Type B pancreatic cell (in vitro differentiated cells): ENCODE measurements around the gene TCF7L2. TPM values are rescaled to one million over a fixed set of nuclear protein-coding genes. Genes with fewer than 3 reads are reported as not detected.

Source experiments
- DNase-seq: peaks from one replicate; pipeline ENCODE4 v3.0.0; 2021; ENCODE audit warnings: mixed read lengths; ENCODE audit not compliant: unreplicated experiment; ENCODE audit errors: extremely low spot score
- H3K27ac Mint-ChIP-seq: 2 replicates; pipeline ENCODE4 v1.8.0; 2021; ENCODE audit warnings: mild to moderate bottlenecking, mixed read lengths
- H3K27me3 Mint-ChIP-seq: 2 replicates; pipeline ENCODE4 v1.8.0; 2021; ENCODE audit warnings: mixed read lengths
- H3K36me3 Mint-ChIP-seq: 2 replicates; pipeline ENCODE4 v1.8.0; 2021; ENCODE audit warnings: mixed read lengths
- H3K4me1 Mint-ChIP-seq: one replicate; pipeline ENCODE4 v1.8.0; 2021; ENCODE audit warnings: mixed read lengths; ENCODE audit not compliant: unreplicated experiment
- H3K4me3 Mint-ChIP-seq: 2 replicates; pipeline ENCODE4 v1.8.0; 2021; ENCODE audit warnings: mild to moderate bottlenecking, mixed read lengths
- H3K9me3 Mint-ChIP-seq: 2 replicates; pipeline ENCODE4 v1.8.0; 2021; ENCODE audit warnings: mixed read lengths
- CTCF ChIP-seq: fragments of 200-600 bp; sonication (generic); conservative IDR thresholded peaks from 2 replicates; pipeline ENCODE4 v1.5.0; 2021; ENCODE audit warnings: antibody characterized with exemption, mild to moderate bottlenecking
- total RNA-seq: library from RNA; stranded (reverse); gene quantifications from 2 replicates; pipeline ENCODE4 v1.2.1, GENCODE V29; 2021; ENCODE audit warnings: low replicate concordance

The TCF7L2 gene
- total RNA-seq, 1 donor from 2014 or later, result 39.7 TPM

GRCh38 chr10:112948196-112948595, 1.9 kb upstream of the TCF7L2 start:
- no peak for DNase-seq
- Mint-ChIP-seq H3K4me1 (peaks cover 27% of the 10 kb centered on the region), H3K36me3 (peaks cover 3% of the 10 kb centered on the region), H3K27me3 (peaks cover 3% of the 10 kb centered on the region), H3K4me3 (peak overlapping the region; percentile 1), H3K9me3 (no peaks in the 10 kb centered on the region), H3K27ac (no peak overlapping the region)
- TF ChIP-seq CTCF, result no peak

DNA sequence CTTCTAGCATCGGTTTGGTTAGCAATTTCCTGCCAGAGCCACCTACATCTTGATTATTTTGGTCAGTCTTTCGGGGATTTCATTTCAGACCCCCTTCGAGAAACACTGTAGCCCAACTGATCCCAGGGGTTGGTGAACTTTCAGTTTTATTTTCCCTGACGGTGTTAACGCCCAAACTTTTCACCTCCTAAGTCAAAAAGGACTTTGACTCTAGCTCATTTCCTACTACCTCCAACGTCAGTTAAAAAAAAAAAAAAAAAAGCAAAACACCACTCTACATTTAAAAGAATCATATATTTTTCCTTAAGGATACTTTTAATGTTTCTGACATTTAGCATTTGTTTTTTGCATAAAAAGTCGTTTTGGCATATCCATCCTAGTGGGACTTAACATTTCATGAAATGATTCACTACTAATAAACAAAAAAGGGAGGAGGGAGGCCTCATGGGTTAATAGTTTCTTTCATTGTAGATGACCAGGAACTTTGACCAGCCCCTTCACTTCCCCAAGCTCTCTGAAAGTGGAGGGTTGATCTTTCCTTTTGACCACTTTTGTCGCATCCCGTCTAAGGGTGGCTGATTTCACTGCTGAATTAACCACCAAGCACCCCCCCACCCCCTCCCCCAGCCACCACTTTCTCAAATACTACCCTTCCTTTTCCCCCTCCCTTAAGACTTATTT, 764 bp upstream of the TCF7L2 start:
- H3K36me3 Mint-ChIP-seq, result peaks cover 3% of the 10 kb centered on the region
- TF ChIP-seq CTCF, result no peak
- DNase-seq, result no peak
- peaks cover 3% of the 10 kb centered on the region for H3K27me3 Mint-ChIP-seq
- H3K27ac Mint-ChIP-seq, result peak overlapping the region; percentile 100
- H3K4me3 Mint-ChIP-seq, result peak overlapping the region; percentile 99
- H3K9me3 Mint-ChIP-seq, result no peaks in the 10 kb centered on the region
- peaks cover 37% of the 10 kb centered on the region for H3K4me1 Mint-ChIP-seq

DNA sequence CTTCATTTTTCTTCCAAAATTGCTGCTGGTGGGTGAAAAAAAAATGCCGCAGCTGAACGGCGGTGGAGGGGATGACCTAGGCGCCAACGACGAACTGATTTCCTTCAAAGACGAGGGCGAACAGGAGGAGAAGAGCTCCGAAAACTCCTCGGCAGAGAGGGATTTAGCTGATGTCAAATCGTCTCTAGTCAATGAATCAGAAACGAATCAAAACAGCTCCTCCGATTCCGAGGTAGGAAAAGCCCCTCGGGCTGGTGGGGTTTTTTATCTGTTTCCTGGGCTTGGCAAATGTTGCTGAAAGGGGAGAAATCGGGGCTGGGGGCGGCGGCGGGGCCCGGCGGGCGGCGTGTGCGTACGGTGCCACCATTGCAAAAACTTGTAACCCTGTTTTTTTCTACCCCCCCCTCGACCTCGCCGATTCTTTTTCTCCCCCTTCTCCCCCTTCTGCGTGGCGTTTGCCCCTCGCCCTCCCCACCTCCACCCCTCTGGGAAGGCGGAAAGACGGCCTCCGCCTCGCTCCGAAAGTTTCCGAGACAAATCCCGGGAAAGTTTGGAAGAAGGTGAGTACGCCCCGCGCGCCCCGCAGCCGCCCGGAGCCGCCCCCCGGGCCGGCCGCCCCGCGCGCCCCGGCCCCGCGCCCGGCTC, 789 bp downstream of the TCF7L2 start:
- no peak for DNase-seq
- Mint-ChIP-seq H3K4me1 (peaks cover 40% of the 10 kb centered on the region), H3K9me3 (no peaks in the 10 kb centered on the region), H3K4me3 (peak overlapping the region; percentile 99), H3K36me3 (peaks cover 3% of the 10 kb centered on the region), H3K27me3 (peaks cover 3% of the 10 kb centered on the region), H3K27ac (peak overlapping the region; percentile 100)
- TF ChIP-seq CTCF, result no peak

GRCh38 chr10:112951359-112952281, 1.6 kb downstream of the TCF7L2 start:
- no peak for TF ChIP-seq CTCF
- peaks cover 6% of the 10 kb centered on the region for H3K36me3 Mint-ChIP-seq
- H3K4me3 Mint-ChIP-seq, result peak overlapping the region; percentile 99
- peaks cover 41% of the 10 kb centered on the region for H3K4me1 Mint-ChIP-seq
- peak overlapping the region; percentile 100 for H3K27ac Mint-ChIP-seq
- H3K9me3 Mint-ChIP-seq, result no peaks in the 10 kb centered on the region
- peaks cover 3% of the 10 kb centered on the region for H3K27me3 Mint-ChIP-seq
- peak; percentile 77 for DNase-seq

DNA sequence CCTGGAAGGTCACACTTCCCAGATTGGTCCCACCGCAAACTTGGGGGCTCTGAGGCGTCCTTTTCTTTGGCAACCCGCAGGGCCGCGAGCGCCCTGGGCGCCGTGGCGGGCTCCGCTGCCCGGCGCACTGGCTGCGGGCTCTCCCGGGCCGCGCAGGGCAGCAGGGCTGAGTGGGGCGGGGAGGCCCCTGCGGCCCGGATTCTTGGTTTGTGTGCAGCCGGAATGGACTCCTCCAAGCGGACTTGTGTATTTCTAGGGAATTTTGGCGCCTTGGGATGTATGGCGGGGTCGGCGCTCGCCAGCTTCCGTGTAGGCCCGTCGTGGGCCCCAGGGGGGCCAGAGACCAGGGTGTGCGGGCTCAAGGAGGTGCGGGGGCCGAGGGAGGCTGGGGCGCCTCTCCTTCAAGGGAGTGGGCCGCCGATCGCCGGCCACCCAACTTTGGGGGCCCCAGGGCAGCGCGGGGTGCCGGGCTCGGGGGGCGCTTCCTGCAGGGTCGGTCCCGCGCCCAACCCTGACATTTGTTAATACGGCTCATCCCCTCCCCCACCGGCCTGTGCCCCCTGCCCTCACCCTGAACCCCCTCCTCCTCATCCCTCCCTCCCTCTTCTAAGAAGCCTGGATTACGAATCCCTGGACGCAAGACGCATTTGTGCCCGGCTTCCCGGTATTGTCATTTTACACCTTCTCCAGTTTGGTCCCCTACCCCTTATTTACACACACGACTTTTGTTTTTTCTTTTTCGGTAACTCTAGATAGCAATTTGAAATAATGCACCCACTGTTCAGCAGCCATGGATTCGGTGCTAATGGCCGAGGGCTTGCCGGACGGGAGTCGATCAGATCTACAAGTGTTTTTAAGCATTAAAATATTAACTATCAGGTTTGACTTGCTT, 2.5 kb downstream of the TCF7L2 start:
- H3K27ac Mint-ChIP-seq, result peak overlapping the region; percentile 100
- DNase-seq, result no peak
- peaks cover 50% of the 10 kb centered on the region for H3K4me1 Mint-ChIP-seq
- peaks cover 3% of the 10 kb centered on the region for H3K27me3 Mint-ChIP-seq
- no peaks in the 10 kb centered on the region for H3K9me3 Mint-ChIP-seq
- H3K36me3 Mint-ChIP-seq, result peaks cover 6% of the 10 kb centered on the region
- no peak for TF ChIP-seq CTCF
- peak overlapping the region; percentile 99 for H3K4me3 Mint-ChIP-seq
